GM06990 (cell line): ENCODE measurements around the gene OST4.

Experiments used
- DNase-seq: peaks from one replicate; pipeline ENCODE4 v3.0.0-alpha.2; 2011; ENCODE audit not compliant: insufficient read length; ENCODE audit errors: extremely low read depth
- H3K27me3 ChIP-seq: replicated peaks from 2 replicates; pipeline ENCODE4 v1.6.0; 2011; ENCODE audit warnings: low read length; ENCODE audit not compliant: control insufficient read depth, insufficient read depth
- H3K36me3 ChIP-seq: 2 replicates; pipeline ENCODE4 v1.5.1; 2011; ENCODE audit warnings: low read length; ENCODE audit not compliant: control insufficient read depth, insufficient read depth
- H3K4me3 ChIP-seq: replicated peaks from 2 replicates; pipeline ENCODE4 v1.5.1; 2011; ENCODE audit warnings: low read depth, mild to moderate bottlenecking, control low read depth, low read length
- TF ChIP-seq, protein P1 (sequence below): IDR thresholded peaks from 2 replicates; pipeline ENCODE4 v1.5.1; 2011; ENCODE audit warnings: low read length, control low read depth, mild to moderate bottlenecking, inconsistent platforms; ENCODE audit not compliant: insufficient read depth, poor library complexity, severe bottlenecking

OST4 gene

DNA sequence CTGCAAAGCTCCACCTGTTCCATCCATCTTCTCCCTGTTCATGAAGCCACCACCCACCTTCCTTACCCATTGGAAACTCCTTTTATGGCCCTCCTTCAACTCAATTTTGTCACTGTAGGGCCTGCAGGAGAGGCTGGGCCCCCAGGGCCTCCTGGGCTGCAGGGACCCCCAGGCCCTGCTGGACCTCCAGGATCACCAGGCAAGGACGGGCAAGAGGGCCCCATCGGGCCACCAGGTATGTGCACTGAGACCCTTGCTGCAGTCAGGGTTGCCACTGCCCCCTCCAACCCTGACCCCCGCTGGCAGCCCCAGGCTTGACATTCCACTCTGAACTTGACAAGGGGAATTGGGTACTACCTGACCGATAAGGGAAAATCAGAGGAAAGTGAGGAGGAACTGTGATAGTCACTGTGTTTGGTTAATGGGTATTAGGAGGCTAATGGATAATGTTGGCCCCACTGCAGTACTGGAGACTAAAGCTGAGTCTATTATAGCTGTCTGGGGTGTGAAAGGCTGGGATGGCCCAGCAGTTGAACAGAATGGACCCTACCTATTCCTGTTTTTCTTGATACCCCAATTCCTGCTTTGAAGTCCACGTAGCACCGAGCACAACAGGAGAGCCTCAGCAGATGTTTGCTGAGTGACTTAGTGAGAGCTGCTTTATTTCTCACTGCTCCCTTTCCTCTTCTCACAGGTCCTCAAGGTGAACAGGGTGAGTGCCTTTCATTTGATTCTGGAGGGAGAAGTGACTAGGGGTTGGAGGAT is 13.0 kb upstream of the OST4 start:
- Histone ChIP-seq H3K27me3 (no peaks in the 10 kb centered on the region), H3K36me3 (no peaks in the 10 kb centered on the region), H3K4me3 (no peak overlapping the region)
- TF ChIP-seq, protein P1, sequence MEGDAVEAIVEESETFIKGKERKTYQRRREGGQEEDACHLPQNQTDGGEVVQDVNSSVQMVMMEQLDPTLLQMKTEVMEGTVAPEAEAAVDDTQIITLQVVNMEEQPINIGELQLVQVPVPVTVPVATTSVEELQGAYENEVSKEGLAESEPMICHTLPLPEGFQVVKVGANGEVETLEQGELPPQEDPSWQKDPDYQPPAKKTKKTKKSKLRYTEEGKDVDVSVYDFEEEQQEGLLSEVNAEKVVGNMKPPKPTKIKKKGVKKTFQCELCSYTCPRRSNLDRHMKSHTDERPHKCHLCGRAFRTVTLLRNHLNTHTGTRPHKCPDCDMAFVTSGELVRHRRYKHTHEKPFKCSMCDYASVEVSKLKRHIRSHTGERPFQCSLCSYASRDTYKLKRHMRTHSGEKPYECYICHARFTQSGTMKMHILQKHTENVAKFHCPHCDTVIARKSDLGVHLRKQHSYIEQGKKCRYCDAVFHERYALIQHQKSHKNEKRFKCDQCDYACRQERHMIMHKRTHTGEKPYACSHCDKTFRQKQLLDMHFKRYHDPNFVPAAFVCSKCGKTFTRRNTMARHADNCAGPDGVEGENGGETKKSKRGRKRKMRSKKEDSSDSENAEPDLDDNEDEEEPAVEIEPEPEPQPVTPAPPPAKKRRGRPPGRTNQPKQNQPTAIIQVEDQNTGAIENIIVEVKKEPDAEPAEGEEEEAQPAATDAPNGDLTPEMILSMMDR = no peak
- DNase-seq = no peak

DNA sequence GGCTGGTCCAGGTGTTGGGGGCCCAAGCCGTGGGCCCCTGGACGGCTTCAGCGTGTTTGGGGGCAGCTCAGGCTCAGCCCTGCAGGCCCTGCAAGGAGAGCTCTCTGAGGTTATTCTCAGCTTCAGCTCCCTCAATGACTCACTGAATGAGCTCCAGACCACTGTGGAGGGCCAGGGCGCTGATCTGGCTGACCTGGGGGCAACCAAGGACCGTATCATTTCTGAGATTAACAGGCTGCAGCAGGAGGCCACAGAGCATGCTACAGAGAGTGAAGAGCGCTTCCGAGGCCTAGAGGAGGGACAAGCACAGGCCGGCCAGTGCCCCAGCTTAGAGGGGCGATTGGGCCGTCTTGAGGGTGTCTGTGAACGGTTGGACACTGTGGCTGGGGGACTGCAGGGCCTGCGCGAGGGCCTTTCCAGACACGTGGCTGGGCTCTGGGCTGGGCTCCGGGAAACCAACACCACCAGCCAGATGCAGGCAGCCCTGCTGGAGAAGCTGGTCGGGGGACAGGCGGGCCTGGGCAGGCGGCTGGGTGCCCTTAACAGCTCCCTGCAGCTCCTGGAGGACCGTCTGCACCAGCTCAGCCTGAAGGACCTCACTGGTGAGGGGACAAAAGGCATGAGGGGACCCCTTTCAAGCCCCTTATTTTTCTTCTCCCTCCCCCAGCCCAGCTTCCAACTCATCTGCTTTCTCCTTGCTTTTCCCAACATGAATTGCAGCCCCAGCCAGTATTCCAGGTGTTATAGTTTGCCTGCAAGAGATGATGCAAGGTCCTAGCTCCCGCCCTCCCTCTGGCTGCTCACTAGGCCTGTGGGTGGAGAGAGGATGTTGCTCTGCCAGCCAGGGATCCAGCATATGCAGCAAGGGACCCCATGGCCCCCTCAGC is 12.2 kb upstream of the OST4 start:
- TF ChIP-seq, protein P1 = no peak
- no peaks in the 10 kb centered on the region for H3K36me3 ChIP-seq
- no peaks in the 10 kb centered on the region for H3K27me3 ChIP-seq
- DNase-seq = no peak
- no peak overlapping the region for H3K4me3 ChIP-seq

DNA sequence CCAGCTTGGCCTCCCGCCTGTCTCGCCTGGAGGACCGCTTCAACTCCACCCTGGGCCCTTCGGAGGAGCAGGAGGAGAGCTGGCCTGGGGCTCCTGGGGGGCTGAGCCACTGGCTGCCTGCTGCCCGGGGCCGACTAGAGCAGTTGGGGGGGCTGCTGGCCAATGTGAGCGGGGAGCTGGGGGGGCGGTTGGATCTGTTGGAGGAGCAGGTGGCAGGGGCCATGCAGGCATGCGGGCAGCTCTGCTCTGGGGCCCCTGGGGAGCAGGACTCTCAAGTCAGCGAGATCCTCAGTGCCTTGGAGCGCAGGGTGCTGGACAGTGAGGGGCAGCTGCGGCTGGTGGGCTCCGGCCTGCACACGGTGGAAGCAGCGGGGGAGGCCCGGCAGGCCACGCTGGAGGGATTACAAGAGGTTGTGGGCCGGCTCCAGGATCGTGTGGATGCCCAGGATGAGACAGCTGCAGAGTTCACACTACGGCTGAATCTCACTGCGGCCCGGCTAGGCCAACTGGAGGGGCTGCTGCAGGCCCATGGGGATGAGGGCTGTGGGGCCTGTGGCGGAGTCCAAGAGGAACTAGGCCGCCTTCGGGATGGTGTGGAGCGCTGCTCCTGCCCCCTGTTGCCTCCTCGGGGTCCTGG is 11.4 kb upstream of the OST4 start:
- no peak for DNase-seq
- Histone ChIP-seq H3K36me3 (no peaks in the 10 kb centered on the region), H3K27me3 (no peaks in the 10 kb centered on the region), H3K4me3 (no peak overlapping the region)
- TF ChIP-seq, protein P1 = no peak

DNA sequence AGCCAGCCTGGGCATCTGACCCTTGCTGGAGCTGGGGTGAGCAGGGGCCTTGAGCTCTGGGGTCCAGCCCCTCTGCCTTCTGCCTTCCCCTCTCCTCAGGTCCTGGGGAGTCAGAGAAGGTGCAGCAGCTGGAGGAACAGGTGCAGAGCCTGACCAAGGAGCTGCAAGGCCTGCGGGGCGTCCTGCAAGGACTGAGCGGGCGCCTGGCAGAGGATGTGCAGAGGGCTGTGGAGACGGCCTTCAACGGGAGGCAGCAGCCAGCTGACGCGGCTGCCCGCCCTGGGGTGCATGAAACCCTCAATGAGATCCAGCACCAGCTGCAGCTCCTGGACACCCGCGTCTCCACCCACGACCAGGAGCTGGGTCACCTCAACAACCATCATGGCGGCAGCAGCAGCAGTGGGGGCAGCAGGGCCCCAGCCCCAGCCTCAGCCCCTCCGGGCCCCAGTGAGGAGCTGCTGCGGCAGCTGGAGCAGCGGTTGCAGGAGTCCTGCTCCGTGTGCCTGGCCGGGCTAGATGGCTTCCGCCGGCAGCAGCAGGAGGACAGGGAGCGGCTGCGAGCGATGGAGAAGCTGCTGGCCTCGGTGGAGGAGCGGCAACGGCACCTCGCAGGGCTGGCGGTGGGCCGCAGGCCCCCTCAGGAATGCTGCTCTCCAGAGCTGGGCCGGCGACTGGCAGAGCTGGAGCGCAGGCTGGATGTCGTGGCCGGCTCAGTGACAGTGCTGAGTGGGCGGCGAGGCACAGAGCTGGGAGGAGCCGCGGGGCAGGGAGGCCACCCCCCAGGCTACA is 10.7 kb upstream of the OST4 start:
- Histone ChIP-seq H3K4me3 (no peak overlapping the region), H3K27me3 (no peaks in the 10 kb centered on the region), H3K36me3 (no peaks in the 10 kb centered on the region)
- no peak for DNase-seq
- TF ChIP-seq, protein P1 = no peak

DNA sequence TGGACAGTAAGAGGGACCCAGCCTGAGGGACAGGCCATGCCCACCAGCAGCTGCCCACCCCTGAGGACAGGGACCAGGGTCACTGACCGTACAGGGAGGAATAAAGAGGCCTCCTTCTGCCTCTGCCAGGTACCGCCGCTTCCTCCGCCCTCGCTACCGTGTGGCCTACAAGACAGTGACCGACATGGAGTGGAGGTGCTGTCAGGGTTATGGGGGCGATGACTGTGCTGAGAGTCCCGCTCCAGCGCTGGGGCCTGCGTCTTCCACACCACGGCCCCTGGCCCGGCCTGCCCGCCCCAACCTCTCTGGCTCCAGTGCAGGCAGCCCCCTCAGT is 9.1 kb upstream of the OST4 start:
- DNase-seq = no peak
- no peak overlapping the region for H3K4me3 ChIP-seq
- H3K27me3 ChIP-seq = no peaks in the 10 kb centered on the region
- no peaks in the 10 kb centered on the region for H3K36me3 ChIP-seq
- TF ChIP-seq, protein P1 = no peak
